Body of pancreas (tissue), 4 donors: ENCODE data around the gene SMO.

Source experiments
- CTCF ChIP-seq, 7 experiments: fragments of 450-650 bp in 4 of 7; fragments of 200-600 bp in 3 of 7; sonication (generic) in 3 of 7; IDR thresholded peaks; one replicate each; pipeline ENCODE4 v1.5.1; 2016 to 2019; ENCODE audit warnings: antibody characterized with exemption in 7 of 7
- POLR2A ChIP-seq, 3 donors: fragments of 450-650 bp; IDR thresholded peaks; one replicate each; pipeline ENCODE4 v1.6.1; 2016; ENCODE audit warnings: antibody characterized with exemption in 3 of 3, mild to moderate bottlenecking in 2 of 3

- TF ChIP-seq CTCF (IDR thresholded peaks at IDR 0.05) (peak; percentile 77 to 95 (median 91)), POLR2A (IDR thresholded peaks at IDR 0.05) (no peak)
Observed at GRCh38 chr7:129218514-129219062, 30.2 kb downstream of the SMO start.
